Mammary epithelial cell (primary cell): ENCODE measurements around the gene SRGAP3.

Experiments used
- CTCF ChIP-seq, 2 donors: IDR thresholded peaks in 1 of 2; conservative IDR thresholded peaks in 1 of 2; 2 replicates each; pipeline ENCODE4 v1.5.1; 2011 to 2012; ENCODE audit warnings: inconsistent platforms in 2 of 2, low read length in 2 of 2, mild to moderate bottlenecking in 2 of 2, control low read depth in 1 of 2, low read depth in 1 of 2; ENCODE audit not compliant: insufficient read depth in 1 of 2; ENCODE audit errors: extremely low read depth in 1 of 2
- EZH2 ChIP-seq: IDR thresholded peaks from 2 replicates; pipeline ENCODE4 v1.6.1; 2012; ENCODE audit warnings: low read length, inconsistent platforms, borderline replicate concordance

DNA sequence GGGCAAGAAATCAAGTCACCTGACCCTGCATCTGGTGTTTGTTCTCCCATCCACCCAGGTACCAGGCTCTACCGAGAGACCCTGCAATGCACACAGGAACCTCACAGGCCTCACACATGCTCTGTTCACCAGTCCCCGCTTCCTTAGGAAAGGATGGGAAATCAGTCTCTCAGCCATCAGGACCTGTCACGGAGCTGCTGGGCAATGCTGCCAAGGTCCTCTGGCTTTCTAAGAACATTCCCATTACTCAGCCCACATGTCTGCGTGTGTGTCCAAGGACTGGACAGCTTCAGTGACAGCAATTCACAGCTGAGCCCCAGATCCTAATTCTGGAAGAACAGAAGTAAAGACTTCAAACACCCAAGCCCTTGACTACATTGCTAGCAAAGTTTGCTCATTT is 6.5 kb upstream of the SRGAP3 start:
- no peak for TF ChIP-seq CTCF (conservative IDR thresholded peaks at IDR 0.05 in 1 of 2, IDR thresholded peaks at IDR 0.05 in 1 of 2; ENCODE audit: extremely low read depth in 1 of 2, insufficient read depth in 1 of 2, low read depth in 1 of 2, low read length in 2 of 2)
- no peak for TF ChIP-seq EZH2
